DMS114 treated with DMSO at 0.1 percent for 48 hours (cell line): ENCODE measurements around the gene PLEKHH1.
"Not testable (repeated sequence)": the region's sequence is repeated elsewhere in the genome, so short reads cannot be mapped to it uniquely, and the experiment has no call there.

Experiments used
- DNase-seq: peaks from one replicate; lab custom pipeline; 2025; ENCODE audit not compliant: unreplicated experiment; lab: John Stamatoyannopoulos, UW

The PLEKHH1 gene

GRCh38 chr14:67579636-67580035, 46.5 kb downstream of the PLEKHH1 start:
- no peak for DNase-seq

GRCh38 chr14:67580336-67581171, 47.5 kb downstream of the PLEKHH1 start:
- no peak for DNase-seq

- no peak for DNase-seq
These were observed 48.6 kb downstream of the PLEKHH1 start for GRCh38 chr14:67581643-67582042.

GRCh38 chr14:67582061-67582460, 49.0 kb downstream of the PLEKHH1 start:
- DNase-seq = no peak

DNA sequence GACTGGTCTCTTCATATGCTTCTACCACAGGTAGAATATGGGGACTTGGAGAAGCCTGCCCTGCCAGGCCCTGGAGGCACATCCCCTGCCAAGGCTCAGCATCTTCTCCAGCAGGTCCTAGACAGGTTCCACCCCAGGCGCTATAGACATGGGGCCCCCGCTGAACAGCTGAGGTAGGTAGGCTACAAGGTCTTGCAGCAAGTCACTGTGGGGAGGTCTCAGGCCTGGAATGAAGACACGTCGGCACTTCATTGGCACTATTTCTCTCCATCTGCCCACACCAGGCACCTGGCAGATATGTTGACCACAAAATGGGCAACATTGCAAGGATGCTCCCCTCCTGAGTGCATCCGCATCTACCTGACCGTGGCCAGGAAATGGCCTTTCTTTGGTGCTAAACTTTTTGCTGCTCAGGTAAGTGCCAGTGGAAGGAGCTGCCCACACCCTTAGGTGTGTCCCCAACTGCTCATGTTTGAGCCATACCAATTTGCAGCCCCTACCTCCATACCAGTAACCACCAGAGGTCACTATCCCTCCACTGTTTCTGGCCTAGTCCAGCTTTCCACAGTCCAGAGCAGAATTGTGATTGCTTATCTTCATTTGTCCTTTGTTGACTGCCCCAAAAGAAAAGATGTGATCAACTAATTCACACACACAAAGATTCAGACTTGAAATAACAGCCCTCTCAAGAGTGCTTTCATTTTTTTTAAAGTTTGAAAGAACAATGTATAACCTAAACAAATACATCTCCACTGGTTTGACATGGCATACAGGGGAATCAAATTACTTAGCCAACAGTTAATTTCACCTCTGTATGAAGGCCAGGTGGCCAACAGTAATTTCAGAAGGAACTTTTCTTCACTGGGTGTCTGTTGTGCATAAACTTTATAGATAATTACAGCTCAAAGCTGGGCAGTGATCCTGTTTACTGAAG, 50.9 kb downstream of the PLEKHH1 start:
- peak; percentile 26 for DNase-seq

GRCh38 chr14:67584978-67585377, 51.9 kb downstream of the PLEKHH1 start:
- DNase-seq = no peak

DNA sequence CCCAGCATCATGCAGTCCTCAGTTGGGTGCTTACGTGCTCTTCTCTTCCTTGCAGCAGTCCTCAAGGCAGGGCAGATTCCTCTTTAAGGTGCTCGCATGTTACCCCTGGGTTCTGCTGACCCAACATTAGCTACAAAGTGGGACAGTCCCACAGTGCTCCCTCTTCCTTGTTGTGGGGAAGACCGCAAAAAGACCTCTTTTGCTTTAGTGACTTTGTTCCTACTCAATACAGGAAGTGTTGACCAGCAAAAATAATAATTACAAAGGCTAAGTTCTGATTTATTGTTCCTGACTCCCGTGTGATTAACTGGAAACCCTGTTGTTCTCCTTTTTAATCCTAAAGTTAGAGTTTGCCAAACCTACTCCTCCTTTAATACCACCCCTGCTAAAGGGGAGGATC, 53.3 kb downstream of the PLEKHH1 start:
- no peak for DNase-seq

DNA sequence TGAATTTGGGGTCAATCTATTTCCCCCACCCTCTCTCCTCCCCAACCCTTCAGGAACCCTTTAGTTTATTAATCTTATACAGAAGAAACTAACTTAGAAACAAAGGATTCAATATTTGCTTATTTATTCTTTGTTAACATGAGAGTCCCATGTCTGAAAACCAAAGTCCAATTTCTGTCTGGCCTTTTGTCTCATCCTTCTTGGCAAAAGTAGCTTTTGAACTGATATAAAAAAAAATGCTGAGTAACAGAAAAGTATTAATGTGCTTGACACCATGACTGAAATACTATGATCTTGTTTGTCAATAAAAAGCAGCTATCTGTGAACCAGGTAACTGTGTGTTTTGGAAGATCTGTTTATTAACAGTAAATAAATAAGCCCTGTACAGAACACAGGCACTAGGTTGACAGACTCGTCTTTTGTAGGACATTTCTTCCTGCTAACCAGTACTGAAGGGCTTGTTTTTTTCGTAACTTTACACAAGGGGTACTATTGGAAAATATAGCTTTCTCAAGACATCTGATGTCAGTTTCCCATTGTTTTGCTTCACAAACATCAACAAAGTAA, 56.2 kb downstream of the PLEKHH1 start:
- DNase-seq = no peak

GRCh38 chr14:67593650-67594049, 60.6 kb downstream of the PLEKHH1 start:
- not testable (repeated sequence) for DNase-seq

DNA sequence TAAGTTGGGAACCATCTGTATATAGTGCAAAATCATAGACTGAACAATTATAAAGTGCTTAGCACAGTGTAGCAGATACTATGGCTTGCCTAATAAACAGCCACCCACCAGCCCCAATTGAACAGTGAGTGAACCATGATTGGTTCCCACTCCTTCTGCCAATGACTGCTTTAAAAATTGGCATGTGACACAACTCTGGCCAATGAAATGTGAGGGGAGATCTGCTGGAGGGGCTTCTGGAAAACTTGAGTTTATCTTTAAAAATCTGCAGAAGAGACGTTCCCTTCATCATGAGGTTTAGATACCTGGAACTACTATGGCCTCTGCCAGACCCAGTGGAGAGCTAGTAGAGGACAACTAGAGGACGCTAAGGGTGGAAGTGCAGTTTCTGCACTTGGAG, 62.3 kb downstream of the PLEKHH1 start:
- DNase-seq = no peak

DNA sequence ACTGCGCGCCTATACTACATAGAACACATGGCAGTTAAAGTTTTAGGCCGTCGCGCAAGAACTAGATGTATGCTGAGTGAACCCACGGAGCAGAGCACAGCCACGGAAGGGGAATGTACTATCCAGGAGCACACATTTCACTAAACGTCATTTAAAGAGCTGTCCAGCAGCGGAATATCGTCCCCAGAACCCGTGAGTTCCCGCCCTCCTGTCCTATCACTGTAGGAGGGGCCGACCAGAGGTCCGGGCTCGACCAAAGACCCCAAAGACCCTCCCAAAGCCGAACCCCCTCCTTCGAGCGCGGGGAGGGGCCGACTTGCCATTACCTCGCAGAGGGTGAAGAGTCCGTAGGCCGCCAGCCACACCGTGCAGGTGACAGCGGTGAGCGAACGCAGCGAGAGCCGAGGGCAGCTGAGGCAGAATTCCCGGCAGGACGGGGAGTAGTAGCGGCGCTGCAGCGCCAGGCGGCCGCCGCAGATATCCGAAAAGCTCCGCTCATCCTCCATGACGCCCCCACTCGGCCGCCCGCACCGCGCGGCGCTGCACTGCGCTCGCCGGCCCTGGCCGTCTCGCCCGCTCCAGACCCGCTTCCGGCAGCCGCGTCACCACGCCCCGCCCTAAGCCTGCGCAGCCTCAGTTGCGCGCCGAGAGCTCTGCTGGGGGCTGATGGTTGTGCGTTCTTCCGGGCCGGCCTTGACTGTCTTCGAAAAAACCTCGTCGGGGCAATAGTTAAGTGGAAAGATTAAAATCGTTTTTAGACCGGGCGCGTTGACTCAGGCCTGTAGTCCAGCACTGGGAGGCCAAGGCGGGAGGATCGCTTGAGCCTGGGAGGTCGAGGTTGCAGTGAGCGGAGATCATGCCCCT, 66.8 kb downstream of the PLEKHH1 start, which contains the start of gene PIGH:
Gene PIGH (minus strand): TSS at position 571 of the 864 bp plus-strand sequence. CDS start 65 bp downstream, at position 506.
- peak; percentile 65 for DNase-seq

- not testable (repeated sequence) for DNase-seq
These were observed 67.5 kb downstream of the PLEKHH1 start for GRCh38 chr14:67600562-67600974.

DNA sequence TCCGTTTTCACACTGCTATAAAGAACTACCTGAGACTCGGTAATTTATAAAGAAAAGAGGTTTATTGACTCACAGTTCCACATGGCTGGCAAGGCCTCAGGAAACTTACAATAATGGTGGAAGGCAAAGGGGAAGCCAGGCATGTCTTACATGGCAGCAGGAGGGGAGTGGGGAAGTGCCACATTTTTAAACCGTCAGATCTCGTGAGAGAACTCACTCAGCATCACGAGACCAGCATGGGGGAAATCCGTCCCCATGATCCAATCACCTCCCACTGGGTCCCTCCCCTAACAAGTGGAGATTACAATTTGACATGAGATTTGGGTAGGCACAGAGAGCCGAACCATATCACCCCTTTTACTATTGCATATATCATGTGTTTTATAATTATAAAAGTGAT, 69.0 kb downstream of the PLEKHH1 start:
- no peak for DNase-seq

DNA sequence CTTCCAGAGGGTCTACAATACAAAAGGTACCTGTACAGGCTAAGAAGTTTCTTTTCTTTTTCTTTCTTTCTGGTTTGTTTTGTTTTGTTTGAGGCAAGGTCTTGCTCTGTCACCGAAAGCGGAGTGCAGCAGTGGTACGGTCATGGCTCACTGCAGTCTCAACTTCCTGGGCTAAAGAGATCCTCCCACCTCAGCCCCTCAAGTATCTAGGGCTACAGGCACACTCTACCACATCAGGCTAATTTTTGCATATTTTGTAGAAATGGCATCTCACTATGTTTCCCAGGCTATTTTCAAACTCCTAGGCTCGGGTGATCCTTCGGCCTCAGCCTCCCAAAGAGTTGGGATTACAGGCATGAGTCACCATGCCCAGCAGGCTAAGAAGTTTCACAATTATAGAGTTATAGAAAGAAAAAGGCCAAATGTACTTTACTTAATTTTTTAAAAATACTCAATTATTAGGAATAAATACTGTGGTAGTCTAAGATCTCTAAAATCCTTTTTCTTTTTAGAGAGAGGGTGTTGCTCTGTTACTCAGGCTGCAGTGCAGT, 70.0 kb downstream of the PLEKHH1 start:
- DNase-seq = no peak

GRCh38 chr14:67607646-67608045, 74.6 kb downstream of the PLEKHH1 start:
- DNase-seq = no peak

DNA sequence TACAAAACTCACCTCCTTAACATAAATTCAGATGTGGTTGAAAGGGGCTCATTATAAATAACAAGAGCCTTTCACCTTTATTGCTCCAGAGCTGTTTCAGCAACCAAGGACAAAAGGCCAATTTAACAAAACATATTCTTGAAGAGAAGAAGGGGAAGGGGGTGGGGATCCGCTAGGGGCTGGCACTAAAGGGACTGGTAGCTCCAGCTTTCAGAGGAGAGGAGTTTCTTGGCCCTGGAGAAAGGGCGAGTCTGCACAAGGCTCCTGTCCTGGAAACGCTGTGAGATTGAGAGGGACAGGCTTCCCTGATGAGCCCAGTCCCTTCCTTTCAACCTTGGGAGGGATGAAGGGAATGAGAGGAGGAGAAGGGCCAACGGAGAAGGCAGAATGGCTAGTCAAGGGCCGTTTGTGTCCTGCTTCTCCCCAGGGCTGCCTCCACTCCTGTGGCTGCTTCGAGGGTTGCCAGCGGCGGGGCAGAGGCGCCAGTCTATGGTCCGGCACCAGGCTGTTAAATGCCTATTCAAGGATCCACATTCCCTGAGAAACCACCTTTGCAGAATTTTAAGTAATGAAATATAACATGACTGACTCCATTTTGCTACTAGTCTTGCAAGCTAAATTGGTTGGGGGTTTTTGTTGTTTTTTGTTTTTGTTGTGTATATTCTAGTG, 76.7 kb downstream of the PLEKHH1 start:
- no peak for DNase-seq

DNA sequence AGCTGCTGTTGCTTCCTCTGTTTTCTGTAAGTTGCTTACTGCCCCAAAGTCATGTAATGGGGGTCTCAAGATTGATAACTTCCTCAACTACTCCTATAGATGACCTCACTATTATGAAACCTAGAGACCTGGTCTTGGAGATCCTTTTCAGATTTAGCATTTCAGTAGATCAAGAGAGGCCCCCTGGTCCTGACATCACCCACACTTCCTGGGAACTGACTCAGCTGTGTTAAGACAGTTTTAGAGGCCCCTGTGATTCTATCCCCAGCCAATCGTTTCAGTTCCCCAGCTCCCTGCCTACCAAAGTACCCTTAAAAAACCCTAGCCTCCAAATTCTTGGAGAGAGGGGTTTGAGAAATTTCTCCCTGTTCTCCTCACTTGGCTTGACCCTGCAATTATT, 77.4 kb downstream of the PLEKHH1 start:
- no peak for DNase-seq

DNA sequence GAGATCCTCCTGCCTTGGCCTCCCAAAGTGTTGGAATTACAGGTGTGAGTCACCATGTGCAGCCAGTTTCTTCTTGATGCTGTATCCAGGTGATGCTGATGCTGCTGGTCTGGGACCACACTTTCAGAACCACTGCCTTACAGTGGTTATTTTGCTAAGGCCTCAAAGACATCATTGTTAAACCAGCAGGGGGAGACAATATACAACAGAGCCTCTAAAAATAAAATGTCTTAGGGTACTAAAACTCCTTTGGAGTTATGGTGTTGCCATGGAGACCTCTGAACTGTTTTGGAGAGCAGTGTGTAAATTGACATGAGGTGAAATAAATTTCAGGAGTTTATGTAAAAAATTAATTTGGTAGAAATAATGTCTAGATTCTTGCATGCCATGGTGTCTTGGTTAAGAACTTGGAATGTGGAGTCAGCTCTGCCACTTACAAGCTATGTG, 85.5 kb downstream of the PLEKHH1 start:
- DNase-seq = peak; percentile 62

DNA sequence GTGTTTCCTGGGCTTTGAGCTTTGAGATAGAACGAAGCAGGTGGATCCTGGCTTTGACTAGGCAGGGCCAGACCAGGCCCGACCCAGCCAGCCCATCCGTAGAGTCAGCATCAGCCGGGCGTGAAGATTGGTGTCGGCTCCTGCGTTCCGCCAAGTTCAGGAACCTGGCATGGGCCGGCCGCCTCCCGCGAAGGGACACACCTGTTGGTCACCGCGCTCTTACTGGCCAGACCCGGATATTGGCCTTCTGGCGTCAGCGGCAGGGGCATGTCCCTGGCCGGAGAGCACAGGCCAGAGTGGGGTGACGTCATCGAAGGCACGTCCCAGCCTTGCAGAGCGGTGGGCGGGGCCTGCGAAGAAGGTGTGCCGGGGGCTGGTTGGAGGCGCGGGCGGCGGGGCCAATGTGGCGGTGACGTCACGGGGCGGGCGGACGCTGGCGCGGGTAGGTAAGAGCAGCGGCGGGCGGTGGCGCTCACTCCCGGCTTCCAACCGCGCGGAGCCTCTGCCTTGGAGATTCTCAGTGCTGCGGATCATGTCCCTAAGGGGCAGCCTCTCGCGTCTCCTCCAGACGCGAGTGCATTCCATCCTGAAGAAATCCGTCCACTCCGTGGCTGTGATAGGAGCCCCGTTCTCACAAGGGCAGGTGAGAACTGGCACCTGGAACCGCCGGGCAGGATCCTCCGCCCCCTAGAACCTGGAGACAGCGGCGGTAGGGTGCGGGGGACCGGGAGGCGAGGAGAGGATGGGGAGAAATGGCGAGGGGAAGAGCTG, 86.5 kb downstream of the PLEKHH1 start, which contains the start of gene ARG2:
Gene ARG2 (plus strand): TSS at position 475 of the 771 bp plus-strand sequence. CDS start 58 bp downstream, at position 533.
- peak; percentile 85 for DNase-seq
